VCaP (cell line): Measurements from ENCODE around the gene FRY.

Experiments used
- H3K27ac ChIP-seq: fragments of 450-650 bp; 2 replicates; pipeline ENCODE4 v1.5.1; 2017
- CTCF ChIP-seq: fragments of 450-650 bp; conservative IDR thresholded peaks from 2 replicates; pipeline ENCODE4 v1.5.1; 2017; ENCODE audit warnings: mild to moderate bottlenecking, moderate library complexity

FRY gene

GRCh38 chr13:32040689-32041088, 9.1 kb downstream of the FRY start:
- TF ChIP-seq CTCF, result no peak
- H3K27ac ChIP-seq, result peak overlapping the region; percentile 73

- TF ChIP-seq CTCF, result no peak
- H3K27ac ChIP-seq, result peak overlapping the region; percentile 73; the same call in 1 of the 2 replicates
Observed at GRCh38 chr13:32041429-32041828, 9.9 kb downstream of the FRY start.

- TF ChIP-seq CTCF, result no peak
- H3K27ac ChIP-seq, result no peak overlapping the region; the same call in 1 of the 2 replicates
Observed at GRCh38 chr13:32042551-32042950, 11.0 kb downstream of the FRY start.

GRCh38 chr13:32044446-32044845, 12.9 kb downstream of the FRY start:
- H3K27ac ChIP-seq, result no peak overlapping the region
- TF ChIP-seq CTCF, result no peak

GRCh38 chr13:32045537-32045936, 14.0 kb downstream of the FRY start:
- no peak for TF ChIP-seq CTCF
- no peak overlapping the region for H3K27ac ChIP-seq

GRCh38 chr13:32045982-32046785, 14.6 kb downstream of the FRY start:
- no peak for TF ChIP-seq CTCF
- H3K27ac ChIP-seq, result peak overlapping the region; percentile 73; the same call in 1 of the 2 replicates

GRCh38 chr13:32047088-32047487, 15.5 kb downstream of the FRY start:
- no peak for TF ChIP-seq CTCF
- peak overlapping the region; percentile 73 for H3K27ac ChIP-seq
